ENCODE data around the gene CADPS2. TPM values are rescaled to one million over a fixed set of nuclear protein-coding genes. Genes with fewer than 3 reads are reported as not detected.

CADPS2 gene
- total RNA-seq, 1 experiment from 2014 or later: 16.4 TPM

GRCh38 chr7:122675011-122675410 is 211.2 kb downstream of the CADPS2 start:
- Mint-ChIP-seq H3K27ac (ENCODE audit: unreplicated experiment) (no peak overlapping the region), H3K9me3 (ENCODE audit: low read depth, unreplicated experiment) (no peaks in the 10 kb centered on the region), H3K4me3 (ENCODE audit: low read depth, unreplicated experiment) (no peak overlapping the region), H3K4me1 (ENCODE audit: low read depth, unreplicated experiment) (peaks cover 63% of the 10 kb centered on the region), H3K27me3 (ENCODE audit: unreplicated experiment) (no peaks in the 10 kb centered on the region), H3K36me3 (ENCODE audit: insufficient read depth, unreplicated experiment) (peaks cover 9% of the 10 kb centered on the region)
- intact Hi-C loops (cut with micrococcal nuclease; ENCODE audit: unreplicated experiment): loop anchor here (5.0 to 10.0 kb wide), 3 partner anchors 77 to 212 kb away; partner anchors contain the start of gene CADPS2
- CTCF ChIA-PET: no interaction called here
- DNase-seq: peak; percentile 17
- BruUV-seq (replicated peaks): no TSS peak
- TF ChIP-seq CTCF (IDR thresholded peaks at IDR 0.05; ENCODE audit: unreplicated experiment): no peak

- CTCF ChIA-PET: no interaction called here
- Mint-ChIP-seq H3K4me3 (ENCODE audit: low read depth, unreplicated experiment) (no peak overlapping the region), H3K4me1 (ENCODE audit: low read depth, unreplicated experiment) (peaks cover 58% of the 10 kb centered on the region), H3K27me3 (ENCODE audit: unreplicated experiment) (no peaks in the 10 kb centered on the region), H3K36me3 (ENCODE audit: insufficient read depth, unreplicated experiment) (peaks cover 7% of the 10 kb centered on the region), H3K9me3 (ENCODE audit: low read depth, unreplicated experiment) (no peaks in the 10 kb centered on the region), H3K27ac (ENCODE audit: unreplicated experiment) (no peak overlapping the region)
- no peak for TF ChIP-seq CTCF (IDR thresholded peaks at IDR 0.05; ENCODE audit: unreplicated experiment)
- BruUV-seq (replicated peaks): no TSS peak
- intact Hi-C loops (cut with micrococcal nuclease; ENCODE audit: unreplicated experiment): loop anchor here (10.0 kb wide), 1 partner anchor 120 kb away; no protein-coding TSS in a partner anchor
- no peak for DNase-seq
Observed at GRCh38 chr7:122674502-122674901, 211.8 kb downstream of the CADPS2 start.

GRCh38 chr7:122673951-122674350 is 212.3 kb downstream of the CADPS2 start:
- Mint-ChIP-seq H3K36me3 (ENCODE audit: insufficient read depth, unreplicated experiment) (peaks cover 2% of the 10 kb centered on the region), H3K27me3 (ENCODE audit: unreplicated experiment) (no peaks in the 10 kb centered on the region), H3K27ac (ENCODE audit: unreplicated experiment) (no peak overlapping the region), H3K4me3 (ENCODE audit: low read depth, unreplicated experiment) (no peak overlapping the region), H3K4me1 (ENCODE audit: low read depth, unreplicated experiment) (peaks cover 53% of the 10 kb centered on the region), H3K9me3 (ENCODE audit: low read depth, unreplicated experiment) (no peaks in the 10 kb centered on the region)
- TF ChIP-seq CTCF (IDR thresholded peaks at IDR 0.05; ENCODE audit: unreplicated experiment): no peak
- DNase-seq: no peak
- CTCF ChIA-PET: no interaction called here
- intact Hi-C loops (cut with micrococcal nuclease; ENCODE audit: unreplicated experiment): loop anchor here (10.0 kb wide), 1 partner anchor 119 kb away; no protein-coding TSS in a partner anchor
- no TSS peak for BruUV-seq (replicated peaks)

- no peak for DNase-seq
- no peak for TF ChIP-seq CTCF (IDR thresholded peaks at IDR 0.05; ENCODE audit: unreplicated experiment)
- CTCF ChIA-PET: no interaction called here
- H3K27me3 Mint-ChIP-seq (ENCODE audit: unreplicated experiment): no peaks in the 10 kb centered on the region
- H3K9me3 Mint-ChIP-seq (ENCODE audit: low read depth, unreplicated experiment): peaks cover under 1% of the 10 kb centered on the region
- no peaks in the 10 kb centered on the region for H3K36me3 Mint-ChIP-seq (ENCODE audit: insufficient read depth, unreplicated experiment)
- BruUV-seq (replicated peaks): no TSS peak
- no peak overlapping the region for H3K4me3 Mint-ChIP-seq (ENCODE audit: low read depth, unreplicated experiment)
- peaks cover 39% of the 10 kb centered on the region for H3K4me1 Mint-ChIP-seq (ENCODE audit: low read depth, unreplicated experiment)
- intact Hi-C loops (cut with micrococcal nuclease; ENCODE audit: unreplicated experiment): loop anchor here (10.0 kb wide), 1 partner anchor 118 kb away; no protein-coding TSS in a partner anchor
- no peak overlapping the region for H3K27ac Mint-ChIP-seq (ENCODE audit: unreplicated experiment)
Observed at GRCh38 chr7:122672536-122672935, 213.7 kb downstream of the CADPS2 start.

Measured in Calu3 (cell line).